Type B pancreatic cell (in vitro differentiated cells): Measurements from ENCODE around the gene DENND1C. TPM values are rescaled to one million over a fixed set of nuclear protein-coding genes. Genes with fewer than 3 reads are reported as not detected.

Experiments used
- DNase-seq: peaks from one replicate; pipeline ENCODE4 v3.0.0; 2021; ENCODE audit warnings: mixed read lengths; ENCODE audit not compliant: unreplicated experiment; ENCODE audit errors: extremely low spot score
- H3K27ac Mint-ChIP-seq: 2 replicates; pipeline ENCODE4 v1.8.0; 2021; ENCODE audit warnings: mild to moderate bottlenecking, mixed read lengths
- H3K27me3 Mint-ChIP-seq: 2 replicates; pipeline ENCODE4 v1.8.0; 2021; ENCODE audit warnings: mixed read lengths
- H3K36me3 Mint-ChIP-seq: 2 replicates; pipeline ENCODE4 v1.8.0; 2021; ENCODE audit warnings: mixed read lengths
- H3K4me1 Mint-ChIP-seq: one replicate; pipeline ENCODE4 v1.8.0; 2021; ENCODE audit warnings: mixed read lengths; ENCODE audit not compliant: unreplicated experiment
- H3K4me3 Mint-ChIP-seq: 2 replicates; pipeline ENCODE4 v1.8.0; 2021; ENCODE audit warnings: mild to moderate bottlenecking, mixed read lengths
- H3K9me3 Mint-ChIP-seq: 2 replicates; pipeline ENCODE4 v1.8.0; 2021; ENCODE audit warnings: mixed read lengths
- CTCF ChIP-seq: fragments of 200-600 bp; sonication (generic); conservative IDR thresholded peaks from 2 replicates; pipeline ENCODE4 v1.5.0; 2021; ENCODE audit warnings: antibody characterized with exemption, mild to moderate bottlenecking
- total RNA-seq: library from RNA; stranded (reverse); gene quantifications from 2 replicates; pipeline ENCODE4 v1.2.1, GENCODE V29; 2021; ENCODE audit warnings: low replicate concordance

Gene DENND1C
- total RNA-seq, 1 donor from 2014 or later, result 0.94 TPM

GRCh38 chr19:6459262-6460098 lies 22.1 kb downstream of the DENND1C start, which contains the start of gene SLC25A23:
TSS of gene SLC25A23 (minus strand) at chr19:6459792. CDS start at chr19:6459628, 164 bp downstream.
- Mint-ChIP-seq H3K4me1 (peaks cover 14% of the 10 kb centered on the region), H3K4me3 (peak within 1 kb of the TSS; percentile 98), H3K9me3 (no peaks in the 10 kb centered on the region), H3K27ac (peak within 1 kb of the TSS; percentile 97), H3K36me3 (peaks cover 12% of the 10 kb centered on the region), H3K27me3 (peaks cover 19% of the 10 kb centered on the region)
- peak; percentile 84 for DNase-seq
- TF ChIP-seq CTCF, result no peak

GRCh38 chr19:6458695-6459261 lies 22.8 kb downstream of the DENND1C start:
- Mint-ChIP-seq H3K36me3 (peaks cover 17% of the 10 kb centered on the region), H3K4me1 (peaks cover 14% of the 10 kb centered on the region), H3K9me3 (no peaks in the 10 kb centered on the region), H3K4me3 (peak overlapping the region; percentile 96), H3K27ac (peak overlapping the region; percentile 96), H3K27me3 (peaks cover 16% of the 10 kb centered on the region)
- no peak for TF ChIP-seq CTCF
- DNase-seq, result no peak

GRCh38 chr19:6457958-6458694 lies 23.5 kb downstream of the DENND1C start:
- no peak for DNase-seq
- Mint-ChIP-seq H3K4me3 (peak overlapping the region; percentile 96), H3K4me1 (peaks cover 14% of the 10 kb centered on the region), H3K27me3 (peaks cover 14% of the 10 kb centered on the region), H3K27ac (peak overlapping the region; percentile 96), H3K9me3 (no peaks in the 10 kb centered on the region), H3K36me3 (peaks cover 22% of the 10 kb centered on the region)
- TF ChIP-seq CTCF, result no peak

DNA sequence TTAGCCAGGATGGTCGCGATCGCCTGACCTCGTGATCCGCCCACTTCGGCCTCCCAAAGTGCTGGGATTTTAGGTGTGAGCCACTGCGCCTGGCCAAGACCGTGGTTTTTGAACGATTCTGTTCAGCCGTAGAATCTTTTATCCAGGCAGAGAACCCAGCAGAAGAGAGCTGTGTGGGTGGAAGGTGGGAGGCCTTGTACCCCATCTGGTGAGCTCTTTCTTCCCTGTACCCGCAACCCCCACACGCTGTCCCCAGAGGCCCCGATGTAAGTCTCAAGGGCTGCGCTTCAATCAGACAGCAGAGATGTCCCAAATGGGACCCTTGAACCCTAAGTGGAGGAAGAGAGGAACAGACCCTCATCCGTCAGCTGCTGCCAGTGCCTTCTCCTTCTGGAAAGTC lies 25.7 kb downstream of the DENND1C start:
- H3K4me1 Mint-ChIP-seq, result peaks cover 14% of the 10 kb centered on the region
- H3K9me3 Mint-ChIP-seq, result no peaks in the 10 kb centered on the region
- H3K27ac Mint-ChIP-seq, result no peak overlapping the region
- H3K36me3 Mint-ChIP-seq, result peaks cover 30% of the 10 kb centered on the region
- H3K4me3 Mint-ChIP-seq, result no peak overlapping the region
- H3K27me3 Mint-ChIP-seq, result peaks cover 2% of the 10 kb centered on the region
- DNase-seq, result no peak
- no peak for TF ChIP-seq CTCF

GRCh38 chr19:6453951-6454565 lies 27.5 kb downstream of the DENND1C start:
- H3K27ac Mint-ChIP-seq, result no peak overlapping the region
- no peaks in the 10 kb centered on the region for H3K9me3 Mint-ChIP-seq
- no peak for TF ChIP-seq CTCF
- peaks cover 32% of the 10 kb centered on the region for H3K36me3 Mint-ChIP-seq
- H3K4me3 Mint-ChIP-seq, result no peak overlapping the region
- DNase-seq, result no peak
- H3K27me3 Mint-ChIP-seq, result no peaks in the 10 kb centered on the region
- peaks cover 6% of the 10 kb centered on the region for H3K4me1 Mint-ChIP-seq
